A172 (cell line): ENCODE measurements around the gene CHRNG. TPM values are rescaled to one million over a fixed set of nuclear protein-coding genes. Genes with fewer than 3 reads are reported as not detected.

Experiments
- DNase-seq: peaks from one replicate; pipeline ENCODE4 v3.0.0-alpha.2; 2015; ENCODE audit warnings: low spot score
- total RNA-seq: library from RNA; depleted of rRNA; stranded (reverse); fragments of >200 nt; shearing (Covaris generic); gene quantifications from 2 replicates; pipeline ENCODE4 v1.2.3, GENCODE V29; 2014

The CHRNG gene
- total RNA-seq, 1 experiment from 2014 or later: not detected

GRCh38 chr2:232505856-232506255, 33.6 kb upstream of the CHRNG start:
- DNase-seq: no peak

GRCh38 chr2:232506709-232507108, 32.8 kb upstream of the CHRNG start:
- DNase-seq: no peak

DNA sequence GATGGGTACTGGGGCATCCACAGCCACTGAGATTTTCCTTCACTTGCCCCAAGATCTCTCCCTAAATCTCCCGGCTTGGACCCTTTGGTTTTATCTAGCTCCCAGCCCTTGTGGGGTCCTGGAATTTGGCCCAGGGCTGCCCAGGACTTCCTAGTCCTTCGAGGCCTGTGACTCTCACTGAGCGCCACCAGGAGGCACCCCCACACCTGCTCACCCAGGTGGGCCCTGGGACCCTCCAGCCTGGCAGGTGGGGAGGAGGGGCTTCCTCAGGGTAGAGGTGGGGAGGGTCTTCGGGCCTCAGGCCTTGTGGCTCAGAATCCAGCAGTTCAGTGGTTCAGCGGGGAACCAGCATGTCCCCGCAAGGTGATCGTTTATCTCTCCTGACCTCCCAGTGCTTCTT, 31.2 kb upstream of the CHRNG start:
- DNase-seq: no peak

GRCh38 chr2:232511336-232511890, 28.1 kb upstream of the CHRNG start:
- DNase-seq: peak; percentile 13

GRCh38 chr2:232512602-232513001, 26.9 kb upstream of the CHRNG start:
- DNase-seq: no peak

- DNase-seq: no peak
Observed at GRCh38 chr2:232513353-232513752, 26.1 kb upstream of the CHRNG start.

- no peak for DNase-seq
Observed at GRCh38 chr2:232515639-232516038, 23.9 kb upstream of the CHRNG start.

DNA sequence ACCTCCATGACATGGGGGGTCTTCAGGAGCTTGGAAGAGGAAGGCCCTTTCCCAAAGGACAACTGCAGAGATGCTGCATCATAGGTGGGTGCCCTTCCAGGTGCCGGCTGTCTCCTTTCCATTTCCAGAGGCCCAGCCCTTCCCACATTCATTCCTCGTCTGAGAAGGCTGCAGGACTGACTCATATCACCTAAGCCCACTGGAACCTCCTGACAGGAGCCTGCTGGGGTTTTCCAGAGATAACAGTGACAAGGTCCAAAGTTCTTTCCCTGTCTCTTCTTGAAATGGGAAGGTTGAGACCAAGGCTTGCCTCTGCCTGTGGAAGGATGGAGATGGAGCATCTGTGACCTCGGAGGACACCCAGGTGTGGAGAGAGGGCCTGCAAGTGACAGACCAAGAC, 22.9 kb upstream of the CHRNG start:
- peak; percentile 25 for DNase-seq

DNA sequence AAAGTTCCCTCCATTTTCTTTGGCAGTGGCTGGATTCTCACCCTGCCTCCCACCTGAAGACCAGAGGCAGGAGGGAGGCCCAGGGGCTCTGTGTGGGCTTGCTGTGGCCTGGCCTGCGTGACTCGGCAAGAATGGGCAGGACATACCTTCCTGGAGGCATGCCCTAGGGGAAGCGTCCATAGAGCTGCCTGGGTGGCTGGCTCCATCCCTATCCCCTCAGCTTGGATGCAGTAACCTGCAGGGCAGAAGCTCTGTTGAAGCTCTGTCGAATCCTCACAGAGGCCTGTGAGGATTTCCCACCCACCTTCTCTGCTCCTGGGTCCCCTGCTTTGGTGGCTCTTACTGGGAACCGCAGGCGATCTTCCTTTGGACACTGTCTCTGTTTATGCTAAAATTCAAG, 20.6 kb upstream of the CHRNG start:
- DNase-seq: no peak

DNA sequence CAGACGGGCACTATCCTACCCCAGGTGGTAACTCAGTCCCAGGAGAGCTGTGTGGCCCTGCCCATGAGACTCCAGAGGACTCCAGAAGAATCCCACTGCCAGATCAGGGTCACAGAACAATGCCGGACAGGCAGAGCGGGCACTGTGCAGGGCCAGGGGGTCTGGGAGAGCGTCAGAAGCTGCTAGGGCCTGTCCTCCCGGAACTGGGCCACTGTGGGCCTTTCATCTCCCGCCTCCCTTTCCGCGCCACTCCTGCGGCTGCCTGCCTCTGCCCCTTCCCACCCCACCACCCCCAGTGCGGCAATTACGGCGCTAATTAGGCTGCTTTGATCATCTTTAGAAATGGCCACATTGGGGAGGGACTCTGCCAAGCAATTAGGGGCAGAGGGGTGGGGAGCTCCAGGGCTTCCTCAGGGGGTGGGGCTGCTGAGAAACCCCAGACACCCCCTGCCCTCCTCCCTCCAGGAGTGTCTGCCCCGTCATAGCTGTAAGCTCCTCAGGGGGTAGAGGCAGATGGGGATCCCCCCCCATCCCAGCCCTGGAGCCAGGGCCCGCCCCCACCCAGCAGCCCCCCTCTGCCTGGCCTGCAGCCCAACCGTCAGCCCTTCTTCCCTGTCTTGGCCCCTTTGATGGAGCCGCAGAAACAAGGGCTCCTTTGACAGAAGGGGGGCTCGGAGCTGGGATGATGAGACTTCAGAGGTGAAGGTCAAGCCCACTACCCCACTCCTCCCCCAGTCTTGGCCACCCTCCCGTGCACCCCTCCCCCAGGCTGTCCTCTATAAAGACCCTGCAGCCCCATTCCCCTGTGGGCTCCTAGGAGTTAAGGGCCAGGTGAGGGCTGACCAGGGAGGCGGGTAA, 19.7 kb upstream of the CHRNG start, which contains the start of gene PRSS56:
PRSS56 (plus strand) TSS at position 808 of the 858 bp plus-strand sequence. CDS start 211 bp downstream, outside the sequence.
- DNase-seq: no peak

GRCh38 chr2:232520489-232520888, 19.0 kb upstream of the CHRNG start:
- no peak for DNase-seq

GRCh38 chr2:232521098-232521497, 18.4 kb upstream of the CHRNG start:
- no peak for DNase-seq

GRCh38 chr2:232521959-232522622, 17.4 kb upstream of the CHRNG start:
- DNase-seq: no peak

GRCh38 chr2:232522623-232523401, 16.7 kb upstream of the CHRNG start:
- no peak for DNase-seq

DNA sequence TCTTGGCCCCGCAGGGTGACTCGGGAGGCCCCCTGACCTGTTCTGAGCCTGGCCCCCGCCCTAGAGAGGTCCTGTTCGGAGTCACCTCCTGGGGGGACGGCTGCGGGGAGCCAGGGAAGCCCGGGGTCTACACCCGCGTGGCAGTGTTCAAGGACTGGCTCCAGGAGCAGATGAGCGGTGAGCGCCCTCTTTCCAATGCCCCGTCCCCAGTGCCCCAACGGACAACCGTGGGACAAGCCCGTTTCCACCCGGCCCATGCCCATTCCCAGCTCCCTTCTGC, 16.1 kb upstream of the CHRNG start:
- DNase-seq: no peak

- no peak for DNase-seq
Observed at GRCh38 chr2:232523682-232524597, 15.6 kb upstream of the CHRNG start.

DNA sequence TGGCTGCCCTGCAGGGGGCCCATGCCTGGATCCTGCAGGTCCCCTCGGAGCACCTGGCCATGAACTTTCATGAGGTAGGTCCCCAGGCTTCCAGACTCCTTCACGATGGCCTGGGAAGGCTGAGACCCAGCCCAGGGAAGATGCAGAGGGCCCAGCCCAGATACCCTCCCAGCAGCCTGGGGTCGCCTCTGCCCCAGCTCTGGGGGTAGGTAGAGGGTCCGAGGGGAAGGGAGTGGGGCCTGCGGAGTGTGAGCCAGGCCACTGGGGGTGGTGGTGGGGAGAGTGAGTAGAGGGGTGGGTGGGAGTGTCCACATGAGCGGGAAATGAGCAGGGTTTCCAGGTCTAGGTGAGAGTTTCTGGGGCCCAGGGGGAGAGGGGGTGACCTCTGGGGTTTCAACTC, 14.7 kb upstream of the CHRNG start:
- DNase-seq: no peak

DNA sequence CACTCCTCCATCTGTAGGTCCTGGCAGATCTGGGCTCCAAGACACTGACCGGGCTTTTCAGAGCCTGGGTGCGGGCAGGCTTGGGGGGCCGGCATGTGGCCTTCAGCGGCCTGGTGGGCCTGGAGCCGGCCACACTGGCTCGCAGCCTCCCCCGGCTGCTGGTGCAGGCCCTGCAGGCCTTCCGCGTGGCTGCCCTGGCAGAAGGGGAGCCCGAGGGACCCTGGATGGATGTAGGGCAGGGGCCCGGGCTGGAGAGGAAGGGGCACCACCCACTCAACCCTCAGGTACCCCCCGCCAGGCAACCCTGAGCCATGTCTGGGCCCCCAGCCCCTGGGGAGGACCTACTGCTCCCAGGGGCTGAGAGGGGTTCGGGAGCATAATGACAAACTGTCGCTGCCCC, 14.3 kb upstream of the CHRNG start:
- no peak for DNase-seq

- no peak for DNase-seq
Observed at GRCh38 chr2:232525791-232526371, 13.6 kb upstream of the CHRNG start, which contains the start of gene CHRND. TSS of gene CHRND (plus strand) at chr2:232526160. CDS start at chr2:232526216, 56 bp downstream.

- no peak for DNase-seq
Observed at GRCh38 chr2:232526372-232526941, 13.0 kb upstream of the CHRNG start.
